SK-N-SH (cell line): ENCODE measurements around the gene RBP5.

Source experiments
- CTCF ChIP-seq: fragments of 200-600 bp; sonication (generic); IDR thresholded peaks from 2 replicates; pipeline ENCODE4 v1.6.1; 2017; ENCODE audit warnings: antibody characterized with exemption, mild to moderate bottlenecking, moderate library complexity
- EP300 ChIP-seq, 2 experiments: IDR thresholded peaks; 2 replicates each; pipeline versions ENCODE4 v1.4.0 to v1.6.1; 2012; ENCODE audit warnings: borderline replicate concordance in 1 of 2, low read depth in 1 of 2, low read length in 1 of 2
- JUND ChIP-seq: IDR thresholded peaks from 2 replicates; pipeline ENCODE4 v1.4.0; 2012
- MAX ChIP-seq: IDR thresholded peaks from 2 replicates; pipeline ENCODE4 v1.4.0; 2012; ENCODE audit warnings: low read depth
- POLR2AphosphoS5 ChIP-seq: IDR thresholded peaks from 2 replicates; pipeline ENCODE4 v1.6.1; 2012; ENCODE audit warnings: low read depth, low read length
- SMC3 ChIP-seq: IDR thresholded peaks from 2 replicates; pipeline ENCODE4 v1.6.1; 2012; ENCODE audit warnings: low read depth, low read length, improper control_type of control experiment
- TAF1 ChIP-seq: IDR thresholded peaks from 2 replicates; pipeline ENCODE4 v1.6.1; 2012; ENCODE audit warnings: low read depth, mild to moderate bottlenecking, low read length, moderate library complexity, borderline replicate concordance
- YY1 ChIP-seq: IDR thresholded peaks from 2 replicates; pipeline ENCODE4 v1.4.0; 2012; ENCODE audit warnings: low read depth, mild to moderate bottlenecking

GRCh38 chr12:7103837-7104584, 24.7 kb downstream of the RBP5 start:
- no peak for TF ChIP-seq POLR2AphosphoS5
- no peak for TF ChIP-seq MAX
- no peak for TF ChIP-seq YY1
- TF ChIP-seq JUND = no peak
- TF ChIP-seq TAF1 = no peak
- TF ChIP-seq CTCF = no peak
- TF ChIP-seq SMC3 = no peak
- TF ChIP-seq EP300 (IDR thresholded peaks at IDR 0.05; ENCODE audit: borderline replicate concordance in 1 of 2, low read depth in 1 of 2, low read length in 1 of 2) = no peak
